ENCODE data around the gene SIX1.

SIX1 gene

GRCh38 chr14:60636879-60637478 is 12.3 kb downstream of the SIX1 start:
- no peak for TF ChIP-seq CTCF (IDR thresholded peaks at IDR 0.05; ENCODE audit: low read depth, low read length, missing control alignments)
- DNase-seq (ENCODE audit: low read depth), result no peak
- H3K4me3 ChIP-seq (ENCODE audit: low read depth, low read length), result no peak overlapping the region
- in situ Hi-C loops (cut with HindIII; ENCODE audit: low sequenced_read_pairs), result loop anchor here (10.0 kb wide), 1 partner anchor 628 kb away; no protein-coding TSS in a partner anchor

- DNase-seq (ENCODE audit: low read depth), result no peak
- no peak overlapping the region for H3K4me3 ChIP-seq (ENCODE audit: low read depth, low read length)
- in situ Hi-C loops (cut with HindIII; ENCODE audit: low sequenced_read_pairs), result loop anchor here (10.0 kb wide), 1 partner anchor 631 kb away; no protein-coding TSS in a partner anchor
- no peak for TF ChIP-seq CTCF (IDR thresholded peaks at IDR 0.05; ENCODE audit: low read depth, low read length, missing control alignments)
Observed at GRCh38 chr14:60634153-60634552, 15.1 kb downstream of the SIX1 start.

GRCh38 chr14:60632777-60633176 is 16.5 kb downstream of the SIX1 start:
- in situ Hi-C loops (cut with HindIII; ENCODE audit: low sequenced_read_pairs), result loop anchor here (10.0 kb wide), 1 partner anchor 632 kb away; no protein-coding TSS in a partner anchor
- no peak for TF ChIP-seq CTCF (IDR thresholded peaks at IDR 0.05; ENCODE audit: low read depth, low read length, missing control alignments)
- no peak overlapping the region for H3K4me3 ChIP-seq (ENCODE audit: low read depth, low read length)
- DNase-seq (ENCODE audit: low read depth), result no peak

- H3K4me3 ChIP-seq (ENCODE audit: low read depth, low read length), result no peak overlapping the region
- no peak for DNase-seq (ENCODE audit: low read depth)
- in situ Hi-C loops (cut with HindIII; ENCODE audit: low sequenced_read_pairs), result loop anchor here (10.0 kb wide), 1 partner anchor 633 kb away; no protein-coding TSS in a partner anchor
- TF ChIP-seq CTCF (IDR thresholded peaks at IDR 0.05; ENCODE audit: low read depth, low read length, missing control alignments), result no peak
Observed at GRCh38 chr14:60632257-60632656, 17.0 kb downstream of the SIX1 start.

- in situ Hi-C loops (cut with HindIII; ENCODE audit: low sequenced_read_pairs), result loop anchor here (10.0 kb wide), 1 partner anchor 633 kb away; no protein-coding TSS in a partner anchor
- TF ChIP-seq CTCF (IDR thresholded peaks at IDR 0.05; ENCODE audit: low read depth, low read length, missing control alignments), result no peak
- DNase-seq (ENCODE audit: low read depth), result no peak
- no peak overlapping the region for H3K4me3 ChIP-seq (ENCODE audit: low read depth, low read length)
Observed at GRCh38 chr14:60631842-60632241, 17.4 kb downstream of the SIX1 start.

GRCh38 chr14:60630129-60630528 is 19.1 kb downstream of the SIX1 start:
- in situ Hi-C loops (cut with HindIII; ENCODE audit: low sequenced_read_pairs), result loop anchor here (10.0 kb wide), 1 partner anchor 635 kb away; no protein-coding TSS in a partner anchor
- TF ChIP-seq CTCF (IDR thresholded peaks at IDR 0.05; ENCODE audit: low read depth, low read length, missing control alignments), result no peak
- DNase-seq (ENCODE audit: low read depth), result no peak
- no peak overlapping the region for H3K4me3 ChIP-seq (ENCODE audit: low read depth, low read length)
